Stimulated activated CD8-positive, alpha-beta memory T cell treated with anti-CD3 and anti-CD28 coated beads, Interleukin-15, amount 100 ng/mL, for 1 hour (primary cell): ENCODE measurements around the gene F8.
"Not testable (repeated sequence)": the region's sequence is repeated elsewhere in the genome, so short reads cannot be mapped to it uniquely, and the experiment has no call there.

Experiments
- DNase-seq: peaks from one replicate; pipeline ENCODE4 v3.0.0-alpha.2; 2020; ENCODE audit warnings: low read depth

F8 gene

DNA sequence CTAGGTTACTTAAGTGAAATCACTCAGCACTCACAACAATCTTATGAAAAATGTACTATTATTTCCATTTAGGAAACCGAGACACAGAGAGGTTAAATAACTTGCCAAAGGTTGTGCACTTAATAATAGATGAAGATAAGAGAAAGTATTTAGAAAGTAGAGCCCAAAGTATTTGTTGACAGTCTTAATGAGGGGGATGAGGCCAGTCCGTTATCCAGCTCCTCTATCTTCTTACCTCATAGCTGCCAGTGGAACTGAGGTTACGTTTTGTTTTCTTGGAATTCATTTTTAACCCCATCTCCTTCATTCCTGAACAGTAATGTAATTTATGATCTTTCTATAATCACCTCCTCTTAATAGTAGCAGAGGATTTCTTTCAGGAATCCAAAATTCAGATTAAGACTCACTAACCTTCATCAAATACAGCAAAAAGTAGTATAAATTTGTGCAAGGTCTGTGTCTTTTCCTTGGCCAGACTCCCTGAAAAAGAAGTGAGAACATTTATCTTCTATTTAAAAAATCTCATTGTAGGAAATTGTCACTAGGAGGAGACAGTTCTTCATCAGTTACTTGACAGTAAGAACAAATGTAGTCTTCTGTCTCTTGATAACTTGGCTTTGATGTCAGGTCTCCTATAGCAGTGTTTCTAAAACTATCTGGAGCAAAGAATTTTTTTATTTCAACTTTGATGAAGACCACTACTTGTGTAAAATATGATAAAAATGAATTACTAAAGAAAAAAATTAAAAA lies 35.5 kb downstream of the F8 start:
- DNase-seq: no peak

DNA sequence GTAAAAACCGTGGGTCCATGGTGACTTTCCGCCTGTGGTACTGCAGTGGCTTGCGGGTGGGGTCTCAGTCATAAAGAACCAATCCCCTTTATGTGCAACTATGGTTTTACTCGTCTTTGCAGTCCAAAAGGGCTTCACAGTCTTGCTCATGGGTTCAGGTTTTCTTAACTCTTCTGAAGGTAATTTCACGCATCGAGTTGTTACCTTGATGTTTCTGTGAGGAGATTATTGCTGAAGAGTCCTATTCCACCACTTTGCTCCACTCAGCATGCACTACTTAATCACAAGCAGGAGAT lies 41.5 kb downstream of the F8 start:
- DNase-seq: no peak

- peak; percentile 61 for DNase-seq
These were observed 42.0 kb downstream of the F8 start for GRCh38 chrX:154980330-154981115.

- DNase-seq: no peak
These were observed 42.9 kb downstream of the F8 start for GRCh38 chrX:154979629-154980028.

- no peak for DNase-seq
These were observed 54.2 kb downstream of the F8 start for GRCh38 chrX:154968353-154968752.

DNA sequence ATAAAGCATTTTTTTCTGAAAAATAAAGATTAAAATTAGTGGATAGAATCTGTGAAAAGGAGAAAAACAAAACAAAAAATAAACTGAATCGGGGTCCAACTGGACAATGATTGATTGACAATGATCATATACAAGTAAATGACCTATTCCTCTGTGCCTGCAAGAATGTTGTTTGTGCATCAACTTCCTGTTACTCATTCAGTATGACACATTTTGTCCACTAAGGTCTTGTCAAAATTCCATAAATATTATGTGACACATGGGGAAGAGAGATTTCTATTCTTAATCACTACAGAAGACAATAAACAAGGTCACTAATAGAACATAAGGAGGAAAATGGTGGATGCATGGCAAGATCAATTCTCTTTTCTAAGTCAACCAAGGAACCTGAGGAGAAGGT lies 54.9 kb downstream of the F8 start:
- DNase-seq: no peak

DNA sequence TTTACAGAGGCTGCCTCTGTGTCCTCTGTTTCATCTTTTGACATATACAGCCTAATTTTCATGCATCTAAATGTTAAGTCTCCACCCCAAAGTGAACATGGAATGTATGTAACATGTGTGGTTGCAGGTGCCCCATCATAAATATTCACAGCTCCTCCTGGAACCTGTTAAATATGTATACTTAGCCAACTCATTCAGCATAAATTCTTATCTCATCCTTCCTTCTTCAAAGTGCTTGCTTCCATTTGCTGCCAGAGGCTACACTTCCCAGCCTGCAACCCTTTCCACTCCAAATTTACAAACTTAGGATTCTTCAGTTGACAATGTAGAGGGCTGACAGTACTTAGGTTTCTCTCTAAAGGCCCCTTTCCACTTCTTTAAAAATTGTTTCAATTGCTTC lies 60.6 kb downstream of the F8 start:
- no peak for DNase-seq

DNA sequence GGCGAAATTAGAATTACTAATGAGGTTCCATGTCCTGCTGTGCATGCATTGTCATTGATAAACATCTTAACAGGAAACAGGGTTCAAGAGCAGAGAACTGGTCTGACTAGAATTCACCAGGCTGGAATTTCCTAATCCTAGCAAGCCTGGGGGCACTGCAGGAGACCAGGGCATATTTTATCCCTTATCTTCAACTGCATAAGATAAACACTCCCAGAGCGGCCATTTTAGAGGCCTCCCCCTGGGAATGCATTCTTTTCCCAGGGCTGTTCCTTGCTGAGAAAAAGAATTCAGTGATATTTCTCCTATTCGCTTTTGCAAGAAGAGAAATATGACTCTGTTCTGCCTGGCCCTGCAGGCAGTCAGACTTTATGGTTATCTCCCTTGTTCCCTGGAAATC lies 66.7 kb downstream of the F8 start:
- DNase-seq: not testable (repeated sequence)

DNA sequence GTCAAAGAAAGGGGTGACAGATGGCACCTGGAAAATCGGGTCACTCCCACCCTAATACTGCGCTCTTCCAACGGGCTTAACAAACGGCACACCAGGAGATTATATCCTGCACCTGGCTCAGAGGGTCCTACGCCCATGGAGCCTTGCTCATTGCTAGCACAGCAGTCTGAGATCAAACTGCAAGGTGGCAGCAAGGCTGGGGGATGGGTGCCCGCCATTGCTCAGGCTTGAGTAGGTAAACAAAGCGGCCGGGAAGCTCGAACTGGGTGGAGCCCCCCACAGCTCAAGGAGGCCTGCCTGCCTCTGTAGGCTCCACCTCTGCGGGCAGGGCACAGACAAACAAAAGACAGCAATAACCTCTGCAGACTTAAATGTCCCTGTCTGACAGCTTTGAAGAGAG lies 83.3 kb downstream of the F8 start:
- not testable (repeated sequence) for DNase-seq

DNA sequence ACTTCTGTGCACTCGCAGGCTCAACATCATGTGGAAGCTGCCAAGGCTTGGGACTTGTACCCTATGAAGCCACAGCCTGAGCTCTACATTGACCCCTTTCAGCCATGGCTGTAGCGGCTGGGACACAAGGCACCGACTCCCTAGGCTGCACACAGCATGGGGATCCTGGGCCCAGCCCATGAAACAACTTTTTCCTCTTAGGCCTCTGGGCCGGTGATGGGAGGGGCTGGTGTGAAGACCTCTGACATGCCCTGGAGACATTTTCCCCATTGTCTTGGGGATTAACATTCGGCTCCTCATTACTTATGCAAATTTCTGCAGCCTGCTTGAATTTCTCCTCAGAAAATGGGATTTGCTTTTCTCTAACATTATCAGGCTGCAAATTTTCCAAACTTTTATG lies 97.8 kb downstream of the F8 start:
- not testable (repeated sequence) for DNase-seq

- no peak for DNase-seq
These were observed 104.5 kb downstream of the F8 start for GRCh38 chrX:154918060-154918483.

GRCh38 chrX:154914052-154914451 lies 108.5 kb downstream of the F8 start:
- DNase-seq: no peak

DNA sequence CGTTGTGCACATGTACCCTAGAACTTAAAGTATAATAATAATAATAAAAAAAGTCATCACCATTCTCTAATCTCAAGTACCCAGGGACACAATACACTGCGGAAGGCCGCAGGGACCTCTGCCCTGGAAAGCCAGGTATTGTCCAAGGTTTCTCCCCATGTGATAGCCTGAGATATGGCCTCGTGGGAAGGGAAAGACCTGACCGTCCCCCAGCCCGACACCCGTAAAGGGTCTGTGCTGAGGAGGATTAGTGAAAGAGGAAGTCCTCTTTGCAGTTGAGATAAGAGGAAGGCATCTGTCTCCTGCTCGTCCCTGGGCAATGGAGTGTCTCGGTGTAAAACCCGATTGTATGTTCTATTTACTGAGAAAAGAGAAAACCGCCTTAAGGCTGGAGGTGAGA lies 112.0 kb downstream of the F8 start:
- DNase-seq: not testable (repeated sequence)

DNA sequence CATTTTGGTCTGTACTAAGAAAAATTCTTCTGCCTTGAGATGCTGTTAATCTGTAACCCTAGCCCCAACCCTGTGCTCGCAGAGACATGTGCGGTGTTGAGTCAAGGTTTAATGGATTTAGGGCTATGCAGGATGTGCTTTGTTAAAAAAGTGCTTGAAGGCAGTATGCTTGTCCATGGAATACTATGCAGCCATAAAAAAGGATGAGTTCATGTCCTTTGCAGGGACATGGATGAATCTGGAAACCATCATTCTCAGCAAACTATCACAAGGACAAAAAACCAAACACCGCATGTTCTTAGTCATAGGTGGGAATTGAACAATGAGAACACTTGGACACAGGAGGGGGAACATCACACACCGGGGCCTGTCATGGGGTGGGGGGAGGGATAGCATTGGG lies 112.5 kb downstream of the F8 start:
- DNase-seq: not testable (repeated sequence)

GRCh38 chrX:154908821-154909220 lies 113.7 kb downstream of the F8 start:
- DNase-seq: no peak

DNA sequence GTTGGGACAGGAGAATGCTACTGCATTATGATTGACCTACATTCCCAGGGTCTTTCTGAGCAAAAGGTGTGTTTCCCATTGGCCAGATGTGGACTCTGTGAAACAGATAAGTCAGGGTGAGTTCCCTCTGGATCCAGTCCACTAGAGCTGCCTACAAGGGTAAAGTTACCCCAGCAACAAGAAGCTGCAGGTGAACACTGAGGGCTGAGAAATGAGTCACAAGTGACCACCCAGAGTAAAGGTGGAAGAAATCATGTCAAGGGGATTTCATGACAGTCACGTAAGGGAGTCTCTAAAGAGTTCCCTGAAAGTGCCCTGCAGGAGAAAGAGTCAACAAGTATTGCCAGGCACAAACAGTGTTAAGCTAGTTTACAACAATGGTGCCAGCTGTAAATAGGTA lies 120.1 kb downstream of the F8 start:
- DNase-seq: no peak

GRCh38 chrX:154900323-154900722 lies 122.2 kb downstream of the F8 start:
- DNase-seq: no peak

- DNase-seq: no peak
These were observed 130.2 kb downstream of the F8 start for GRCh38 chrX:154892296-154892695.

DNA sequence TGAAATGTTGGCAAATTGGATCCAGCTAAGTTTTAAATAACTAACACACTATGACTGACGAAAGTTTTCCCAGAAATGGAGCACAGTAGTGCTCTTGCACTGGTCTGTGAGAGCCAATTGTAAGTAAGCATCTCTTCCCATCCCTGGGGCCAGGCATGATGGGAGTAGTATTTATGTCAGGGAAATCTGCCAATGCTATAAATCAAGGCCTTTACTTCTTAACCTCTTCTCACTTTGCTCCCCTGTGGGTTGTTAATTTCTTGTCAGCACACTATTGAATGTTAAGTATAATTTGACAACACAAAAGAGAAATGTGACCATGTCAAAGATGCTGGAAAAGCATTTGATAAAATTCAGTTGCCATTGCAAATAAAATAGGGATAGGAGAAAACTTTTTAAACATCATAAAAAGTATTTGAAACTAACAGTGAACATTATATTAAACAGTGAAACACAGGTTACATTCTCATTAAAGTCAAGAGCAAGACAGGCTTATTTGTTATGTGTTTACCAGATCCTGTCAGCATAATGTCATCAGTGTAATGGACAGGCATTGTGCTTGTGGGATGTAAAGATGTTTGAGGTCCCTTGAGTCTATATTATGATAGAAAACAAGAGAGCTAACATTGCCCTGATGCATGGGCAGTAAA lies 131.4 kb downstream of the F8 start:
- no peak for DNase-seq

DNA sequence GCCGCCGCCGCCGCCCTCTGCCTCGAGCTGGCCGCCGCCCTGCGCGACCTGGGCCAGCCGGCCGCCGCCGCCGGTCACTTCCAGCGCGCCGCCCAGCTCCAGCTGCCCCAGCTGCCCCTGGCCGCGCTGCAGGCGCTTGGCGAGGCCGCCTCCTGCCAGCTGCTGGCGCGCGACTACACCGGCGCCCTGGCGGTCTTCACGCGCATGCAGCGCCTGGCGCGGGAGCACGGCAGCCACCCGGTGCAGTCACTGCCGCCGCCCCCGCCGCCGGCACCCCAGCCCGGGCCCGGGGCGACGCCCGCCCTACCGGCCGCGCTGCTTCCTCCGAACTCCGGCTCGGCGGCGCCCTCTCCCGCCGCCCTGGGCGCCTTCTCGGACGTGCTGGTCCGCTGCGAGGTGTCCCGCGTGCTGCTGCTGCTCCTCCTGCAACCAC lies 135.7 kb downstream of the F8 start:
- DNase-seq: not testable (repeated sequence)

- not testable (repeated sequence) for DNase-seq
These were observed 136.3 kb downstream of the F8 start, which contains the start of gene F8A1 for GRCh38 chrX:154886069-154886788. Gene F8A1, plus strand, starts transcription at chrX:154886355. Its CDS starts 20 bp downstream, at chrX:154886375.

GRCh38 chrX:154885549-154885948 lies 137.0 kb downstream of the F8 start:
- not testable (repeated sequence) for DNase-seq
